K562 (cell line): ENCODE results near the gene ATF4. TPM values are rescaled to one million over a fixed set of nuclear protein-coding genes. Genes with fewer than 3 reads are reported as not detected.

Experiments
- ATF2 ChIP-seq: sonication (generic); formaldehyde crosslinking; IDR thresholded peaks from 2 replicates; pipeline ENCODE4 v1.8.1; 2022; ENCODE audit warnings: missing genetic modification reagents
- CREB3 ChIP-seq: fragments of 450-650 bp; conservative IDR thresholded peaks from 2 replicates; pipeline ENCODE4 v1.6.1; 2016; ENCODE audit warnings: missing genetic modification characterization, low read depth, mild to moderate bottlenecking, missing compliant biosample characterization, moderate library complexity
- CREB3L1 ChIP-seq: fragments of 450-650 bp; IDR thresholded peaks from 2 replicates; pipeline ENCODE4 v1.6.1; 2014; ENCODE audit warnings: low read depth, mild to moderate bottlenecking, moderate library complexity, borderline replicate concordance
- CUX1 ChIP-seq: fragments of 200-800 bp; sonication (Bioruptor generic); IDR thresholded peaks from 2 replicates; pipeline ENCODE4 v1.6.1; 2016; ENCODE audit warnings: missing genetic modification characterization, missing compliant biosample characterization
- MAX ChIP-seq: sonication (generic); formaldehyde crosslinking; IDR thresholded peaks from 2 replicates; pipeline ENCODE4 v1.9.0; 2022; ENCODE audit warnings: mild to moderate bottlenecking, missing genetic modification reagents
- SMARCA4 ChIP-seq: fragments of 450-650 bp; IDR thresholded peaks from 2 replicates; pipeline ENCODE4 v1.6.1; 2016
- TCF7 ChIP-seq: sonication (generic); IDR thresholded peaks from 2 replicates; pipeline ENCODE4 v1.6.1; 2016; ENCODE audit warnings: antibody characterized with exemption, borderline replicate concordance
- ZBED1 ChIP-seq: IDR thresholded peaks from 2 replicates; pipeline ENCODE4 v1.6.1; 2014
- ZC3H11A ChIP-seq: IDR thresholded peaks from 2 replicates; pipeline ENCODE4 v1.6.1; 2012; ENCODE audit warnings: low read depth, low read length, improper control_type of control experiment
- polyA plus RNA-seq, 8 experiments: library from polyadenylated mRNA; depleted of rRNA in 4 of 8; stranded (reverse) in 5 of 8; unstranded in 3 of 8; fragments of >200 nt; fragmentation: Nextera tagmentation in 2 of 8; fragmentation: Illumina TruSeq in 1 of 8; extraction: Ambion mirVana in 2 of 8; extraction: Trizol in 1 of 8; gene quantifications; 2 replicates each; pipeline versions ENCODE4 v1.2.1 to v1.2.3, GENCODE V29; 2011 to 2014; ENCODE audit warnings: inconsistent platforms in 1 of 8, missing spikeins in 1 of 8
- total RNA-seq, 7 experiments: library from RNA; depleted of rRNA in 6 of 7; stranded (reverse); fragments of >200 nt in 6 of 7; fragmentation: Illumina TruSeq in 2 of 7; extraction: Trizol in 2 of 7; gene quantifications; 2 replicates each; pipeline versions ENCODE4 v1.2.1 to v1.2.3, GENCODE V29; 2011 to 2021; ENCODE audit warnings: low replicate concordance in 1 of 7

Gene ATF4
- total and polyA plus RNA-seq, 9 of the 15 experiments (the other 6 are each of a cell fraction or from before 2014, with no cell fraction given): 93.1 to 723 (median 355) TPM

GRCh38 chr22:39532215-39533073, 12.1 kb downstream of the ATF4 start, which contains the start of gene RPS19BP1 (continued):
- TF ChIP-seq CREB3 (tag): no peak
- no peak for TF ChIP-seq ZC3H11A
- peak; percentile 42 for TF ChIP-seq CREB3L1
- TF ChIP-seq SMARCA4: no peak
- peak; percentile 70 for TF ChIP-seq MAX
- TF ChIP-seq TCF7: no peak
- TF ChIP-seq ATF2 (CRISPR knock-in tag): no peak
- TF ChIP-seq CUX1 (CRISPR knock-in tag): no peak
- no peak for TF ChIP-seq ZBED1
